OCI-LY3 (cell line): ENCODE data around the gene RUSC1.
A peak's percentile ranks its signal among the peaks of the same experiment; 100 is the strongest.

Experiments
- H2AFZ ChIP-seq: fragments of 200-600, 300-600 bp; shearing (Covaris generic); 2 replicates; pipeline ENCODE4 v1.6.0; 2014; ENCODE audit warnings: antibody characterized with exemption, low read depth, low read length
- H3K27ac ChIP-seq: fragments of 200-600, 300-600 bp; sonication (generic); 2 replicates; pipeline ENCODE4 v1.5.1; 2014; ENCODE audit warnings: mild to moderate bottlenecking, low read length, moderate library complexity, mixed read lengths
- H3K27me3 ChIP-seq: fragments of 200-600, 300-600 bp; sonication (generic); 2 replicates; pipeline ENCODE4 v1.6.1; 2014; ENCODE audit warnings: low read depth, low read length, mixed read lengths
- H3K36me3 ChIP-seq: fragments of 200-600, 300-600 bp; sonication (generic); replicated peaks from 2 replicates; pipeline ENCODE3; 2014; ENCODE audit warnings: low read depth, low read length, mixed read lengths
- H3K4me1 ChIP-seq: fragments of 300-600, 200-600 bp; sonication (generic); 2 replicates; pipeline ENCODE4 v1.6.1; 2014; ENCODE audit warnings: low read length, mixed read lengths
- H3K4me2 ChIP-seq: fragments of 200-600, 300-600 bp; sonication (generic); 2 replicates; pipeline ENCODE4 v1.6.1; 2014; ENCODE audit warnings: low read length, mixed read lengths
- H3K4me3 ChIP-seq: fragments of 300-600, 200-600 bp; sonication (generic); 2 replicates; pipeline ENCODE4 v1.5.1; 2014; ENCODE audit warnings: antibody characterized with exemption, mild to moderate bottlenecking, low read length, moderate library complexity
- H3K79me2 ChIP-seq: fragments of 300-600, 200-600 bp; shearing (Covaris generic); 2 replicates; pipeline ENCODE4 v1.6.1; 2014; ENCODE audit warnings: mild to moderate bottlenecking, low read length, mixed read lengths
- H3K9ac ChIP-seq: fragments of 300-600, 200-600 bp; shearing (Covaris generic); 2 replicates; pipeline ENCODE4 v1.6.0; 2014; ENCODE audit warnings: mild to moderate bottlenecking, low read length, moderate library complexity
- H3K9me3 ChIP-seq: fragments of 200-600, 300-600 bp; shearing (Covaris generic); 2 replicates; pipeline ENCODE4 v1.6.1; 2014; ENCODE audit warnings: low read length, mixed read lengths; ENCODE audit not compliant: insufficient read depth
- H4K20me1 ChIP-seq: fragments of 200-600, 300-600 bp; sonication (generic); 2 replicates; pipeline ENCODE4 v1.6.1; 2016; ENCODE audit warnings: low read length, mixed read lengths; ENCODE audit not compliant: insufficient read depth
- CTCF ChIP-seq: fragments of 200-600, 300-600 bp; sonication (generic); IDR thresholded peaks from 2 replicates; pipeline ENCODE4 v1.5.1; 2014; ENCODE audit warnings: antibody characterized with exemption, low read length, low read depth
- EZH2phosphoT487 ChIP-seq: fragments of 200-600 bp; shearing (Covaris generic); IDR thresholded peaks from 2 replicates; pipeline ENCODE4 v1.6.1; 2018; ENCODE audit warnings: antibody characterized with exemption, mixed run types, low read depth

RUSC1 gene

GRCh38 chr1:155309423-155310021, 11.2 kb upstream of the RUSC1 start:
- peaks cover 48% of the 10 kb centered on the region for H3K4me1 ChIP-seq
- no peaks in the 10 kb centered on the region for H3K9me3 ChIP-seq
- peaks cover 17% of the 10 kb centered on the region; the same call in 1 of the 2 replicates for H4K20me1 ChIP-seq
- no peaks in the 10 kb centered on the region for H3K27me3 ChIP-seq
- H2AFZ ChIP-seq = no peak overlapping the region
- TF ChIP-seq EZH2phosphoT487 (no peak), CTCF (0 out of 2 replicates have a peak, but pooled peaks have one; percentile 6)
- peak overlapping the region; percentile 93 for H3K27ac ChIP-seq
- peaks cover 54% of the 10 kb centered on the region for H3K79me2 ChIP-seq
- peak overlapping the region; percentile 91 for H3K4me3 ChIP-seq
- peak overlapping the region; percentile 99 for H3K9ac ChIP-seq
- H3K4me2 ChIP-seq = peak overlapping the region; percentile 92
- H3K36me3 ChIP-seq = peaks cover 46% of the 10 kb centered on the region

GRCh38 chr1:155313261-155313660, 7.4 kb upstream of the RUSC1 start:
- no peak overlapping the region for H3K27ac ChIP-seq
- H3K4me2 ChIP-seq = no peak overlapping the region
- H2AFZ ChIP-seq = no peak overlapping the region
- H3K4me1 ChIP-seq = peaks cover 35% of the 10 kb centered on the region
- TF ChIP-seq CTCF (no peak), EZH2phosphoT487 (no peak)
- peaks cover 73% of the 10 kb centered on the region for H3K36me3 ChIP-seq
- peaks cover 30% of the 10 kb centered on the region for H4K20me1 ChIP-seq
- no peak overlapping the region for H3K9ac ChIP-seq
- no peaks in the 10 kb centered on the region for H3K27me3 ChIP-seq
- H3K4me3 ChIP-seq = no peak overlapping the region
- no peaks in the 10 kb centered on the region for H3K9me3 ChIP-seq
- peaks cover 60% of the 10 kb centered on the region for H3K79me2 ChIP-seq

- Histone ChIP-seq H2AFZ (no peak overlapping the region), H3K9ac (no peak overlapping the region), H3K36me3 (peaks cover 69% of the 10 kb centered on the region), H3K27me3 (no peaks in the 10 kb centered on the region), H3K4me1 (peaks cover 17% of the 10 kb centered on the region), H4K20me1 (peaks cover 47% of the 10 kb centered on the region), H3K9me3 (no peaks in the 10 kb centered on the region), H3K4me3 (no peak overlapping the region), H3K79me2 (peaks cover 27% of the 10 kb centered on the region), H3K4me2 (no peak overlapping the region), H3K27ac (peak overlapping the region; percentile 15)
- no peak for TF ChIP-seq CTCF
- no peak for TF ChIP-seq EZH2phosphoT487
Observed at GRCh38 chr1:155316922-155317321, 3.8 kb upstream of the RUSC1 start.

GRCh38 chr1:155318082-155318481, 2.6 kb upstream of the RUSC1 start:
- TF ChIP-seq EZH2phosphoT487 (no peak), CTCF (no peak)
- no peak overlapping the region for H3K9ac ChIP-seq
- H3K27ac ChIP-seq = no peak overlapping the region
- H2AFZ ChIP-seq = no peak overlapping the region
- peaks cover 59% of the 10 kb centered on the region for H3K36me3 ChIP-seq
- H3K27me3 ChIP-seq = no peaks in the 10 kb centered on the region
- H3K79me2 ChIP-seq = peaks cover 16% of the 10 kb centered on the region
- H3K9me3 ChIP-seq = no peaks in the 10 kb centered on the region
- H3K4me1 ChIP-seq = peaks cover 23% of the 10 kb centered on the region
- H3K4me3 ChIP-seq = no peak overlapping the region
- H4K20me1 ChIP-seq = peaks cover 42% of the 10 kb centered on the region
- H3K4me2 ChIP-seq = no peak overlapping the region
